ENCODE results near the gene FAM111B. TPM values are rescaled to one million over a fixed set of nuclear protein-coding genes. Genes with fewer than 3 reads are reported as not detected.
"Not testable (repeated sequence)": the region's sequence is repeated elsewhere in the genome, so short reads cannot be mapped to it uniquely, and the experiment has no call there.

FAM111B gene
- total RNA-seq, 3 donors from 2014 or later, result 0.32 to 0.66 (median 0.44) TPM

DNA sequence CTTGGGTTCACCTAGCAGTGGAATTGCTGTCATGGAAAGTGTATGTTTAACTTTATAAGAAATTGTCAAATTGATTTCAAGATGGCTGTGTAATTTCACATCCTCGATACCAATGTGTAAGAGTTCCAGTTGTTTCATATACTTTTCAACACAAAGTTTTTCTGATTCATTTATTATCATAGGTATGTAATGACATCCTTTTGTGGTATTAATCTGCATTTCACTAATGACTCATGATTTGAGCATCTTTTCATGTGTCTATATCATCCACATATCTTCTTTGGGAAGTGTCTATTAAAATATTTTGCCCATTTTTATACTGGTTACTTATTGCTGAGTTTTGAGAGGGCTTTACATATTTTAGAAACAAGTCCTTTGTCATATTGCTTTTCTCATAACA lies 38.0 kb upstream of the FAM111B start:
- Histone ChIP-seq H3K27me3 (no peaks in the 10 kb centered on the region), H3K27ac (no peak overlapping the region), H3K36me3 (no peaks in the 10 kb centered on the region), H3K4me1 (no peaks in the 10 kb centered on the region), H3K9me3 (no peaks in the 10 kb centered on the region), H3K4me3 (no peak overlapping the region)
- intact Hi-C loops (cut with DNase I; ENCODE audit: low total_unique reads), result no loop called here
- DNase-seq (ENCODE audit: low spot score in 2 of 2), result no peak
- TF ChIP-seq, protein P1, sequence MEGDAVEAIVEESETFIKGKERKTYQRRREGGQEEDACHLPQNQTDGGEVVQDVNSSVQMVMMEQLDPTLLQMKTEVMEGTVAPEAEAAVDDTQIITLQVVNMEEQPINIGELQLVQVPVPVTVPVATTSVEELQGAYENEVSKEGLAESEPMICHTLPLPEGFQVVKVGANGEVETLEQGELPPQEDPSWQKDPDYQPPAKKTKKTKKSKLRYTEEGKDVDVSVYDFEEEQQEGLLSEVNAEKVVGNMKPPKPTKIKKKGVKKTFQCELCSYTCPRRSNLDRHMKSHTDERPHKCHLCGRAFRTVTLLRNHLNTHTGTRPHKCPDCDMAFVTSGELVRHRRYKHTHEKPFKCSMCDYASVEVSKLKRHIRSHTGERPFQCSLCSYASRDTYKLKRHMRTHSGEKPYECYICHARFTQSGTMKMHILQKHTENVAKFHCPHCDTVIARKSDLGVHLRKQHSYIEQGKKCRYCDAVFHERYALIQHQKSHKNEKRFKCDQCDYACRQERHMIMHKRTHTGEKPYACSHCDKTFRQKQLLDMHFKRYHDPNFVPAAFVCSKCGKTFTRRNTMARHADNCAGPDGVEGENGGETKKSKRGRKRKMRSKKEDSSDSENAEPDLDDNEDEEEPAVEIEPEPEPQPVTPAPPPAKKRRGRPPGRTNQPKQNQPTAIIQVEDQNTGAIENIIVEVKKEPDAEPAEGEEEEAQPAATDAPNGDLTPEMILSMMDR (IDR thresholded peaks at IDR 0.05), result no peak
- no peak for TF ChIP-seq POLR2A (IDR thresholded peaks at IDR 0.05)
- no peak for TF ChIP-seq POLR2AphosphoS5 (IDR thresholded peaks at IDR 0.05)

DNA sequence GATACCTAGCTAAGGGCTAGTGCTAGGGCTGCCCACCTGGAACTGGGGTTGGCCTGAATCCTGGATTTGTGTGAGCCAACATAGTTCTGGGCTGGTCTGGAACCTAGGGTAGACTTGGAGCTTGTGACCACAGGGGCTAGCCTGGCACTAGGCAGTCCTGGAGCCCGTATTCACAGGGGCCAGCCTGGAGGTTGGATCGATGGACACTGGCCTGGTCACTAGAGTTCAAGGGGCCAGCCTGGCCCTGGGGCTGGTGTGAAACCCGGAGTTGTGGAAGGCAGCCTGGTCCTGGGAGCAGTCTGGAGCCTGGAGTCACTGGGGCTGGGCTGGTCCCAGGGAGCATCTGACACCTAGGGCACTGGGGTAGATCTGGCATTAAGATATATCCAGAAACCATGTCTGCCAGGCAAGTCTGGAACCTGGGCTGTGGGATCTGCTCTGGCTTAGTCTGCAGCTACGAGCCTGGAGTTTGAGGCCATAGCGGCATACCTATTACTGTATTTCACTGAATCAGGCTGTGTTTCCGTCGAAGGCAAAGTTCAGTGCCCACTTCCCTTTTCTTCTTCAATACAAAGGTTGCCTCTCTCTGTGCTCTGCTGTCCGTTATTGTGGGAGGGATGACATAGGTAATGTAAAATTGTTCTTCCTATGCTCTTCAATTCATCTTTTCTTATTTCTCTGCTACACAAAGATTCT lies 30.0 kb upstream of the FAM111B start:
- intact Hi-C loops (cut with DNase I; ENCODE audit: low total_unique reads), result no loop called here
- TF ChIP-seq POLR2AphosphoS5 (IDR thresholded peaks at IDR 0.05) (no peak), POLR2A (IDR thresholded peaks at IDR 0.05) (no peak)
- TF ChIP-seq, protein P1 (IDR thresholded peaks at IDR 0.05), result no peak
- Histone ChIP-seq H3K27ac (no peak overlapping the region), H3K4me3 (no peak overlapping the region), H3K4me1 (no peaks in the 10 kb centered on the region), H3K9me3 (no peaks in the 10 kb centered on the region), H3K27me3 (no peaks in the 10 kb centered on the region), H3K36me3 (no peaks in the 10 kb centered on the region)
- DNase-seq (ENCODE audit: low spot score in 2 of 2), result no peak

DNA sequence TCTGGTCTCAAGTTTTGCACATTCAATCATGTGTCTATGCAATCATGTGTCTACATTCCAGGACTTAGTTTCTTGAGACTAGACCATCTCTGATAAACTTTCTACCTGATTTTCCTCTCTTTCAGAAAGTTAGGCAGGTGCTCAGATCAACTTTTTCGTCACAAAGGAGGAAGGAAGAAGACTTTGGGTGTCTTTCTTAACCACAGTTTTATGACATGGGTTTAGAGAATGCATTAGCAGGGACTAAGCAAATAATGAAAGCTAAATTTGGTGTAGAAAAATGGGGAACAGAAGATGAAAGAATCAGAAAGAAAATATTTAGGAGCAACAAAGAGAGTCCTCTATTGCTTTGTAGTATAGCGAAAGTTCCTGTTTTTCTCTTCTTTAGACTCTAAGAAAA lies 28.6 kb upstream of the FAM111B start:
- no peak overlapping the region for H3K27ac ChIP-seq
- H3K36me3 ChIP-seq, result no peaks in the 10 kb centered on the region
- H3K27me3 ChIP-seq, result no peaks in the 10 kb centered on the region
- no peaks in the 10 kb centered on the region for H3K9me3 ChIP-seq
- intact Hi-C loops (cut with DNase I; ENCODE audit: low total_unique reads), result no loop called here
- no peak for TF ChIP-seq POLR2A (IDR thresholded peaks at IDR 0.05)
- TF ChIP-seq, protein P1 (IDR thresholded peaks at IDR 0.05), result no peak
- no peak for TF ChIP-seq POLR2AphosphoS5 (IDR thresholded peaks at IDR 0.05)
- H3K4me3 ChIP-seq, result no peak overlapping the region
- DNase-seq (ENCODE audit: low spot score in 2 of 2), result no peak
- no peaks in the 10 kb centered on the region for H3K4me1 ChIP-seq

DNA sequence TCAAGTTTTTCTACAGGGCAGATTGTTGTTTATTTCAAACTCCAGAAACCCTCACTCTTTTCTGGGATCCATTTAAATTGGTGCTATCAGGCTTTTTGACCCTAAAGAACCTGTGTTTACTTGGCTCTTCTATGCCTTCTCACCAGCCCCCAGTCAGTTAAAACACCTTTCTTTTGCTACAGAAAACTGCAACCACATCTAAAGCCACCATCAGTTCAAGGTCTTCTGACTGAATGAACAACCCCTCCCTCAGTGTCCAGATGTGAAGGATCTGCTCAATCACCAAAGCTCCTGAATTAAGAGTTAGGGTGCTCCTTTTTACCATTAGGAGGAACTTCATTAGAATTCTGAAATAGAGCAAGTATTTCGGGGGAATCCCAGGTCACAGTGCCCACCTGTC lies 28.0 kb upstream of the FAM111B start:
- intact Hi-C loops (cut with DNase I; ENCODE audit: low total_unique reads), result no loop called here
- Histone ChIP-seq H3K36me3 (no peaks in the 10 kb centered on the region), H3K4me3 (no peak overlapping the region)

DNA sequence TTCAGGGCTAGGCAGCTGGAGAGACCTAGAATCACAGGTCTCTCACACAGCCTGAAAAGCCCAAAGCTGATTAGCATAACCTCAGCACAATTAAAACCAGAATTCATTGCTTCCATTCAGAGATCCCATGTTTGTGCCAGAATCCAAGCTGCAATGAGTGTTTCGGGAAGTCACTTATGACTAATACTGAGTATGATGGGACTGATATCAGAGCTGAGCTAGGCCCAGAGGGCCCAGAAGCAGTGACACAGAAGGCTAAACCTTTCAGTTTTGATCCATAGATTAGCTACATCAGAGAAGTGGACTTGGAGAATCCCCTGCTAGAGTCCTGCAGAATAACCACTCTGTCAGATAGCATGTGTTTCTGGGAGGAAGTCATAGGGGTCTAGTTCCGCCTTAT lies 26.6 kb upstream of the FAM111B start:
- H3K4me1 ChIP-seq; H3K27me3 ChIP-seq; H3K36me3 ChIP-seq; intact Hi-C loops (cut with DNase I; ENCODE audit: low total_unique reads); DNase-seq (ENCODE audit: low spot score in 2 of 2); H3K4me3 ChIP-seq; H3K27ac ChIP-seq; H3K9me3 ChIP-seq: not testable (repeated sequence)

More for the DNA sequence above, 28.0 kb upstream of the FAM111B start:
- DNase-seq (ENCODE audit: low spot score in 2 of 2), result no peak
- no peak overlapping the region for H3K27ac ChIP-seq
- H3K27me3 ChIP-seq, result no peaks in the 10 kb centered on the region
- no peaks in the 10 kb centered on the region for H3K9me3 ChIP-seq
- H3K4me1 ChIP-seq, result no peaks in the 10 kb centered on the region
- TF ChIP-seq, protein P1 (IDR thresholded peaks at IDR 0.05), result no peak
- no peak for TF ChIP-seq POLR2AphosphoS5 (IDR thresholded peaks at IDR 0.05)
- TF ChIP-seq POLR2A (IDR thresholded peaks at IDR 0.05), result no peak

DNA sequence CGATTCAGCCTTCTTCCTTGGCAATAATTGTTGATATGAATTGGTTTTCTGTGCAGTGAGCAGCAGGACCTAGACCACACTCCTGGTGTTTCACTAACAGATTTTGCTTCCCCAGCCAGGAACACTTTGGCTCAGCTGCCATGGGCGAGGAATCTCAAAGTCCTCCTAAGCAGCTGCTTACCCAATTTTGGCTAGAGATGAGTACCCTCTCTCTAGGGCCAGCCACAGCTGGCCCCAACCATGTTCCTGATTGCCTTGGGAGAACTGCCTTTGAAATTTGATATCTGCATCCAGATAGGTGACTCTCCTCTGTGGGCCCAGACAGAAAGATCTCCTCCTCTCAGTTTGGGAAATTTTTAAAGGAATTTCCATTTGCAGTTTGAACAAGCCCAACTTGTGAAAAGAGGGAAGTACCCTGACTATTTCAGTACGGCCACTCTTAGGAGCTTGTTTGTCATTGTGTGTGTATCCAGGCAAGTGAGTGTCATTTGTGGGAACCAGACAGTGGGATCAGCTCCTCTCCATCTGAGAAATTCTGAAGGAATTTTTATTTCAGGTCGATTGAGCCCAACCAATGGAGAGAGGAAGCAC lies 25.5 kb upstream of the FAM111B start:
- H3K36me3 ChIP-seq; H3K27me3 ChIP-seq; H3K4me3 ChIP-seq; H3K9me3 ChIP-seq; H3K27ac ChIP-seq; intact Hi-C loops (cut with DNase I; ENCODE audit: low total_unique reads); H3K4me1 ChIP-seq; DNase-seq (ENCODE audit: low spot score in 2 of 2): not testable (repeated sequence)

DNA sequence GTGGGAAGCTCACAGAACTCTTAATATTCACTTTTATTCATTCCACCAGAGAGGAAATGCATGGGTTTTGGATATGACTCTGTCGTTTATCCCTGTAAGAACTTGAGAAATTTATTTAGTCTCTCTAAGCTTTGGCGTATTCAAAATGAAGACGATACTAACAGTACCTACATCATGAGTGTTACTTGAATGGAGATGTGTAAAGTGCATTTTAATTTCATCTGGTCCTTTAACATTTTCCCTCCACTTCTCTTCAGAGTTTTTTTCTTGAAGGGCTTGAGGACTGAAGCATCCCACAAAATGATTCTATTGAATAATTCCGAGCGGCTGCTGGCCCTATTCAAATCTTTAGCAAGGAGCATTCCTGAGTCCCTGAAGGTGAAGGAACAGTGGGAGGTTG lies 21.0 kb upstream of the FAM111B start, which contains the start of gene GLYATL1B:
Gene GLYATL1B, plus strand, starts transcription at position 301 of the 400 bp plus-strand sequence. Its CDS starts 0 bp downstream, at position 301.
- H3K27ac ChIP-seq; H3K4me1 ChIP-seq; H3K27me3 ChIP-seq; H3K4me3 ChIP-seq; intact Hi-C loops (cut with DNase I; ENCODE audit: low total_unique reads); DNase-seq (ENCODE audit: low spot score in 2 of 2); H3K36me3 ChIP-seq; H3K9me3 ChIP-seq: not testable (repeated sequence)
